CD4-positive, CD25-positive, alpha-beta regulatory T cell (primary cell): ENCODE data around the gene NXNL2. TPM values are rescaled to one million over a fixed set of nuclear protein-coding genes. Genes with fewer than 3 reads are reported as not detected.

Experiments used
- polyA plus RNA-seq, 4 donors: library from polyadenylated mRNA; unstranded; fragments of 300-500 nt; fragmentation: Illumina TruSeq; gene quantifications; one replicate each; pipeline ENCODE4 v1.2.3, GENCODE V29; 2021
- total RNA-seq: library from RNA; stranded (reverse); gene quantifications from one replicate; pipeline ENCODE4 v1.2.3, GENCODE V29; 2022

The NXNL2 gene
- total and polyA plus RNA-seq, 5 donors from 2014 or later: not detected

Other genes with a start within 250 kb of the NXNL2 start
- gene SPIN1, start 146.7 kb upstream of the NXNL2 start, total RNA-seq: 21.4 TPM
- 10 to 100 TPM; 15.0 to 21.4 (median 17.7) TPM for gene SPIN1, start 146.7 kb upstream of the NXNL2 start, polyA plus RNA-seq